ENCODE data around the gene APOL1.

APOL1 gene

GRCh38 chr22:36304429-36304828 lies 51.5 kb downstream of the APOL1 start:
- H3K23ac ChIP-seq (ENCODE audit: low read depth, low read length, poor library complexity): no peak overlapping the region
- H4K91ac ChIP-seq (ENCODE audit: low read depth, low read length, poor library complexity): no peak overlapping the region
- peak overlapping the region; percentile 10 for H3K9ac ChIP-seq (ENCODE audit: low read depth, low read length, poor library complexity)
- peaks cover 0 to 3% of the 10 kb centered on the region in 2 donors for H3K9me3 ChIP-seq (replicated peaks in 1 of 2; ENCODE audit: control insufficient read depth in 2 of 2, insufficient read depth in 1 of 2, low read depth in 1 of 2, low read length in 2 of 2)
- no peak overlapping the region for H2AFZ ChIP-seq (ENCODE audit: low read length)
- H2BK120ac ChIP-seq (ENCODE audit: low read depth, low read length): no peak overlapping the region
- H3K14ac ChIP-seq (ENCODE audit: low read length): no peak overlapping the region
- no peak overlapping the region for H3K27ac ChIP-seq (replicated peaks; ENCODE audit: low read length)
- H3K4ac ChIP-seq (ENCODE audit: low read length): no peak overlapping the region
- no peak overlapping the region for H2BK5ac ChIP-seq (ENCODE audit: low read length)
- no peaks in the 10 kb centered on the region for H3K79me1 ChIP-seq (ENCODE audit: low read depth, low read length)
- H2BK12ac ChIP-seq (ENCODE audit: low read length): no peak overlapping the region
- peaks cover 79 to 94% of the 10 kb centered on the region in 2 donors for H3K36me3 ChIP-seq (replicated peaks in 1 of 2; ENCODE audit: control insufficient read depth in 2 of 2, insufficient read depth in 2 of 2, low read length in 2 of 2)
- no CpG with 5 or more reads among the region's 10 CpGs for WGBS, 2 donors (ENCODE audit: extremely low coverage in 2 of 2, insufficient read length in 2 of 2, insufficient replicate concordance in 1 of 2)
- no peak overlapping the region for H2AK5ac ChIP-seq (ENCODE audit: low read depth, low read length)
- H3K18ac ChIP-seq (ENCODE audit: low read length): no peak overlapping the region
- H3K4me1 ChIP-seq (ENCODE audit: control insufficient read depth in 2 of 2, insufficient read depth in 1 of 2, low read depth in 1 of 2, low read length in 2 of 2): no peaks in the 10 kb centered on the region
- H3K4me3 ChIP-seq (ENCODE audit: low read length in 2 of 2): no peak overlapping the region
- DNase-seq (ENCODE audit: low spot score): no peak
- H2BK15ac ChIP-seq (ENCODE audit: low read length): no peak overlapping the region
- H4K8ac ChIP-seq (ENCODE audit: low read depth, low read length): no peak overlapping the region
- H3K27me3 ChIP-seq (ENCODE audit: control insufficient read depth in 3 of 3, insufficient read depth in 3 of 3, low read depth in 1 of 3, low read length in 3 of 3): no peaks in the 10 kb centered on the region
- H3K4me2 ChIP-seq (ENCODE audit: insufficient read depth, low read length, poor library complexity, severe bottlenecking): no peak overlapping the region

GRCh38 chr22:36305813-36306212 lies 52.9 kb downstream of the APOL1 start:
- H2AFZ ChIP-seq (ENCODE audit: low read length): no peak overlapping the region
- no peak overlapping the region for H3K4me3 ChIP-seq (ENCODE audit: low read length in 2 of 2)
- WGBS, 2 donors (ENCODE audit: extremely low coverage in 2 of 2, insufficient read length in 2 of 2, insufficient replicate concordance in 1 of 2): no CpG with 5 or more reads among the region's 19 CpGs
- H3K23ac ChIP-seq (ENCODE audit: low read depth, low read length, poor library complexity): no peak overlapping the region
- DNase-seq (ENCODE audit: low spot score): no peak
- H4K91ac ChIP-seq (ENCODE audit: low read depth, low read length, poor library complexity): no peak overlapping the region
- H3K79me1 ChIP-seq (ENCODE audit: low read depth, low read length): no peaks in the 10 kb centered on the region
- no peak overlapping the region for H3K4me2 ChIP-seq (ENCODE audit: insufficient read depth, low read length, poor library complexity, severe bottlenecking)
- H2BK120ac ChIP-seq (ENCODE audit: low read depth, low read length): no peak overlapping the region
- no peak overlapping the region for H3K27ac ChIP-seq (replicated peaks; ENCODE audit: low read length)
- peaks cover 0 to 3% of the 10 kb centered on the region in 2 donors for H3K9me3 ChIP-seq (replicated peaks in 1 of 2; ENCODE audit: control insufficient read depth in 2 of 2, insufficient read depth in 1 of 2, low read depth in 1 of 2, low read length in 2 of 2)
- no peak overlapping the region for H2AK5ac ChIP-seq (ENCODE audit: low read depth, low read length)
- no peak overlapping the region for H3K14ac ChIP-seq (ENCODE audit: low read length)
- no peak overlapping the region for H2BK15ac ChIP-seq (ENCODE audit: low read length)
- no peak overlapping the region for H3K9ac ChIP-seq (ENCODE audit: low read depth, low read length, poor library complexity)
- H3K4ac ChIP-seq (ENCODE audit: low read length): no peak overlapping the region
- H3K27me3 ChIP-seq (ENCODE audit: control insufficient read depth in 3 of 3, insufficient read depth in 3 of 3, low read depth in 1 of 3, low read length in 3 of 3): no peaks in the 10 kb centered on the region
- H2BK5ac ChIP-seq (ENCODE audit: low read length): no peak overlapping the region
- no peak overlapping the region for H2BK12ac ChIP-seq (ENCODE audit: low read length)
- no peaks in the 10 kb centered on the region for H3K4me1 ChIP-seq (ENCODE audit: control insufficient read depth in 2 of 2, insufficient read depth in 1 of 2, low read depth in 1 of 2, low read length in 2 of 2)
- H3K36me3 ChIP-seq (replicated peaks in 1 of 2; ENCODE audit: control insufficient read depth in 2 of 2, insufficient read depth in 2 of 2, low read length in 2 of 2): peaks cover 74 to 92% of the 10 kb centered on the region in 2 donors
- no peak overlapping the region for H4K8ac ChIP-seq (ENCODE audit: low read depth, low read length)
- H3K18ac ChIP-seq (ENCODE audit: low read length): no peak overlapping the region

GRCh38 chr22:36306227-36306626 lies 53.3 kb downstream of the APOL1 start:
- no peak overlapping the region for H2AK5ac ChIP-seq (ENCODE audit: low read depth, low read length)
- H2BK12ac ChIP-seq (ENCODE audit: low read length): no peak overlapping the region
- no CpG with 5 or more reads among the region's 18 CpGs for WGBS, 2 donors (ENCODE audit: extremely low coverage in 2 of 2, insufficient read length in 2 of 2, insufficient replicate concordance in 1 of 2)

GRCh38 chr22:36308880-36309279 lies 55.9 kb downstream of the APOL1 start:
- Histone ChIP-seq H4K91ac (ENCODE audit: low read depth, low read length, poor library complexity) (no peak overlapping the region), H2BK5ac (ENCODE audit: low read length) (no peak overlapping the region), H3K27me3 (ENCODE audit: control insufficient read depth in 3 of 3, insufficient read depth in 3 of 3, low read depth in 1 of 3, low read length in 3 of 3) (no peaks in the 10 kb centered on the region), H3K4me3 (ENCODE audit: low read length in 2 of 2) (no peak overlapping the region), H3K4me1 (ENCODE audit: control insufficient read depth in 2 of 2, insufficient read depth in 1 of 2, low read depth in 1 of 2, low read length in 2 of 2) (no peaks in the 10 kb centered on the region), H3K23ac (ENCODE audit: low read depth, low read length, poor library complexity) (no peak overlapping the region), H3K27ac (replicated peaks; ENCODE audit: low read length) (no peak overlapping the region), H2AK5ac (ENCODE audit: low read depth, low read length) (no peak overlapping the region), H3K9me3 (replicated peaks in 1 of 2; ENCODE audit: control insufficient read depth in 2 of 2, insufficient read depth in 1 of 2, low read depth in 1 of 2, low read length in 2 of 2) (peaks cover 0 to under 1% of the 10 kb centered on the region in 2 donors), H3K4me2 (ENCODE audit: insufficient read depth, low read length, poor library complexity, severe bottlenecking) (no peak overlapping the region), H3K14ac (ENCODE audit: low read length) (no peak overlapping the region), H2BK120ac (ENCODE audit: low read depth, low read length) (no peak overlapping the region), H2AFZ (ENCODE audit: low read length) (no peak overlapping the region), H2BK12ac (ENCODE audit: low read length) (no peak overlapping the region), H2BK15ac (ENCODE audit: low read length) (no peak overlapping the region), H3K9ac (ENCODE audit: low read depth, low read length, poor library complexity) (no peak overlapping the region), H3K36me3 (replicated peaks in 1 of 2; ENCODE audit: control insufficient read depth in 2 of 2, insufficient read depth in 2 of 2, low read length in 2 of 2) (peaks cover 75 to 93% of the 10 kb centered on the region in 2 donors), H3K4ac (ENCODE audit: low read length) (no peak overlapping the region), H4K8ac (ENCODE audit: low read depth, low read length) (no peak overlapping the region), H3K79me1 (ENCODE audit: low read depth, low read length) (peaks cover 4% of the 10 kb centered on the region), H3K18ac (ENCODE audit: low read length) (no peak overlapping the region)
- no peak for DNase-seq (ENCODE audit: low spot score)
- WGBS, 2 donors (ENCODE audit: extremely low coverage in 2 of 2, insufficient read length in 2 of 2, insufficient replicate concordance in 1 of 2): no CpG with 5 or more reads among the region's 17 CpGs

More at GRCh38 chr22:36306227-36306626, 53.3 kb downstream of the APOL1 start:
- no peak for DNase-seq (ENCODE audit: low spot score)
- Histone ChIP-seq H3K36me3 (replicated peaks in 1 of 2; ENCODE audit: control insufficient read depth in 2 of 2, insufficient read depth in 2 of 2, low read length in 2 of 2) (peaks cover 74 to 92% of the 10 kb centered on the region in 2 donors), H3K23ac (ENCODE audit: low read depth, low read length, poor library complexity) (no peak overlapping the region), H2BK5ac (ENCODE audit: low read length) (peak overlapping the region; percentile 49), H4K8ac (ENCODE audit: low read depth, low read length) (no peak overlapping the region), H3K9me3 (replicated peaks in 1 of 2; ENCODE audit: control insufficient read depth in 2 of 2, insufficient read depth in 1 of 2, low read depth in 1 of 2, low read length in 2 of 2) (peaks cover 0 to 3% of the 10 kb centered on the region in 2 donors), H3K4me1 (ENCODE audit: control insufficient read depth in 2 of 2, insufficient read depth in 1 of 2, low read depth in 1 of 2, low read length in 2 of 2) (no peaks in the 10 kb centered on the region), H2BK120ac (ENCODE audit: low read depth, low read length) (no peak overlapping the region), H4K91ac (ENCODE audit: low read depth, low read length, poor library complexity) (no peak overlapping the region), H3K79me1 (ENCODE audit: low read depth, low read length) (peaks cover 4% of the 10 kb centered on the region), H3K4me3 (ENCODE audit: low read length in 2 of 2) (no peak overlapping the region), H3K9ac (ENCODE audit: low read depth, low read length, poor library complexity) (no peak overlapping the region), H2AFZ (ENCODE audit: low read length) (no peak overlapping the region), H3K27ac (replicated peaks; ENCODE audit: low read length) (no peak overlapping the region), H3K14ac (ENCODE audit: low read length) (no peak overlapping the region), H3K4ac (ENCODE audit: low read length) (no peak overlapping the region), H3K18ac (ENCODE audit: low read length) (no peak overlapping the region), H2BK15ac (ENCODE audit: low read length) (no peak overlapping the region), H3K27me3 (ENCODE audit: control insufficient read depth in 3 of 3, insufficient read depth in 3 of 3, low read depth in 1 of 3, low read length in 3 of 3) (no peaks in the 10 kb centered on the region), H3K4me2 (ENCODE audit: insufficient read depth, low read length, poor library complexity, severe bottlenecking) (no peak overlapping the region)

Data from neuronal stem cell (in vitro differentiated cells).